Neuronal stem cell (in vitro differentiated cells): ENCODE results near the gene ZFYVE28.
A peak's percentile ranks its signal among the peaks of the same experiment; 100 is the strongest.

Experiments used
- DNase-seq: peaks from one replicate; pipeline ENCODE4 v3.0.0-alpha.2; 2013; ENCODE audit warnings: low spot score
- H2AFZ ChIP-seq: one replicate; pipeline ENCODE4 v1.6.1; 2013; ENCODE audit warnings: mild to moderate bottlenecking, low read length, inconsistent platforms
- H2AK5ac ChIP-seq: 2 replicates; pipeline ENCODE4 v1.6.1; 2013; ENCODE audit warnings: low read depth, mild to moderate bottlenecking, inconsistent platforms, low read length, moderate library complexity, mixed read lengths
- H2BK120ac ChIP-seq: 2 replicates; pipeline ENCODE4 v1.6.1; 2013; ENCODE audit warnings: low read depth, mild to moderate bottlenecking, inconsistent platforms, low read length, moderate library complexity, mixed read lengths
- H2BK12ac ChIP-seq: one replicate; pipeline ENCODE4 v1.6.1; 2013; ENCODE audit warnings: low read length, inconsistent platforms
- H2BK15ac ChIP-seq: 2 replicates; pipeline ENCODE4 v1.6.1; 2013; ENCODE audit warnings: mild to moderate bottlenecking, low read length, inconsistent platforms, mixed read lengths
- H2BK5ac ChIP-seq: one replicate; pipeline ENCODE4 v1.6.1; 2013; ENCODE audit warnings: inconsistent platforms, mild to moderate bottlenecking, low read length, moderate library complexity
- H3K14ac ChIP-seq: one replicate; pipeline ENCODE4 v1.6.1; 2013; ENCODE audit warnings: low read length, inconsistent platforms
- H3K18ac ChIP-seq: 2 replicates; pipeline ENCODE4 v1.6.1; 2013; ENCODE audit warnings: low read length, inconsistent platforms
- H3K23ac ChIP-seq: 2 replicates; pipeline ENCODE4 v1.6.1; 2013; ENCODE audit warnings: low read depth, mild to moderate bottlenecking, mixed read lengths, low read length, inconsistent platforms; ENCODE audit not compliant: poor library complexity
- H3K27ac ChIP-seq: replicated peaks from 3 replicates; pipeline ENCODE4 v1.5.1; 2013; ENCODE audit warnings: low read length, inconsistent platforms
- H3K27me3 ChIP-seq, 3 experiments: 2 replicates each; pipeline ENCODE4 v1.6.1; 2013; ENCODE audit warnings: low read length in 3 of 3, mild to moderate bottlenecking in 2 of 3, inconsistent platforms in 1 of 3, low read depth in 1 of 3, mixed read lengths in 1 of 3, moderate library complexity in 1 of 3; ENCODE audit not compliant: control insufficient read depth in 3 of 3, insufficient read depth in 3 of 3
- H3K36me3 ChIP-seq, 2 donors: replicated peaks in 1 of 2; 2 replicates each; pipeline ENCODE4 v1.6.1; 2013; ENCODE audit warnings: low read length in 2 of 2; ENCODE audit not compliant: control insufficient read depth in 2 of 2, insufficient read depth in 2 of 2
- H3K4ac ChIP-seq: 2 replicates; pipeline ENCODE4 v1.6.1; 2013; ENCODE audit warnings: inconsistent platforms, mild to moderate bottlenecking, low read length, moderate library complexity
- H3K4me1 ChIP-seq, 2 donors: 1 replicate in 1 of 2; 2 replicates in 1 of 2; pipeline ENCODE4 v1.6.1; 2013; ENCODE audit warnings: low read length in 2 of 2, low read depth in 1 of 2; ENCODE audit not compliant: control insufficient read depth in 2 of 2, insufficient read depth in 1 of 2
- H3K4me2 ChIP-seq: one replicate; pipeline ENCODE4 v1.6.1; 2013; ENCODE audit warnings: mild to moderate bottlenecking, low read length, inconsistent platforms; ENCODE audit not compliant: insufficient read depth, poor library complexity, severe bottlenecking
- H3K4me3 ChIP-seq, 2 donors: 2 replicates each; pipeline ENCODE4 v1.5.1; 2013; ENCODE audit warnings: low read length in 2 of 2, mild to moderate bottlenecking in 2 of 2, inconsistent platforms in 1 of 2, moderate library complexity in 1 of 2
- H3K79me1 ChIP-seq: one replicate; pipeline ENCODE4 v1.6.1; 2013; ENCODE audit warnings: low read depth, mild to moderate bottlenecking, inconsistent platforms, low read length, moderate library complexity
- H3K9ac ChIP-seq: one replicate; pipeline ENCODE4 v1.6.1; 2013; ENCODE audit warnings: mild to moderate bottlenecking, low read depth, low read length, inconsistent platforms; ENCODE audit not compliant: poor library complexity
- H3K9me3 ChIP-seq, 2 donors: replicated peaks in 1 of 2; 2 replicates each; pipeline versions ENCODE3 to v1.6.1; 2013; ENCODE audit warnings: low read length in 2 of 2, mild to moderate bottlenecking in 2 of 2, inconsistent platforms in 1 of 2, low read depth in 1 of 2, mixed read lengths in 1 of 2, moderate library complexity in 1 of 2; ENCODE audit not compliant: control insufficient read depth in 2 of 2, insufficient read depth in 1 of 2
- H4K8ac ChIP-seq: one replicate; pipeline ENCODE4 v1.6.1; 2013; ENCODE audit warnings: low read depth, mild to moderate bottlenecking, inconsistent platforms, low read length, moderate library complexity
- H4K91ac ChIP-seq: one replicate; pipeline ENCODE4 v1.6.1; 2013; ENCODE audit warnings: low read length, low read depth, mild to moderate bottlenecking, inconsistent platforms; ENCODE audit not compliant: poor library complexity
- WGBS, 2 donors: extraction: QIAGEN DNeasy Blood & Tissue Kit; methylation state at CpG; one replicate each; pipeline ENCODE4 v1.1.7; 2013; ENCODE audit warnings: missing lambda C conversion rate in 2 of 2, mixed read lengths in 1 of 2; ENCODE audit not compliant: insufficient read length in 2 of 2, insufficient replicate concordance in 1 of 2; ENCODE audit errors: extremely low coverage in 2 of 2; 5-methylcytosine and 5-hydroxymethylcytosine counted together

Gene ZFYVE28

DNA sequence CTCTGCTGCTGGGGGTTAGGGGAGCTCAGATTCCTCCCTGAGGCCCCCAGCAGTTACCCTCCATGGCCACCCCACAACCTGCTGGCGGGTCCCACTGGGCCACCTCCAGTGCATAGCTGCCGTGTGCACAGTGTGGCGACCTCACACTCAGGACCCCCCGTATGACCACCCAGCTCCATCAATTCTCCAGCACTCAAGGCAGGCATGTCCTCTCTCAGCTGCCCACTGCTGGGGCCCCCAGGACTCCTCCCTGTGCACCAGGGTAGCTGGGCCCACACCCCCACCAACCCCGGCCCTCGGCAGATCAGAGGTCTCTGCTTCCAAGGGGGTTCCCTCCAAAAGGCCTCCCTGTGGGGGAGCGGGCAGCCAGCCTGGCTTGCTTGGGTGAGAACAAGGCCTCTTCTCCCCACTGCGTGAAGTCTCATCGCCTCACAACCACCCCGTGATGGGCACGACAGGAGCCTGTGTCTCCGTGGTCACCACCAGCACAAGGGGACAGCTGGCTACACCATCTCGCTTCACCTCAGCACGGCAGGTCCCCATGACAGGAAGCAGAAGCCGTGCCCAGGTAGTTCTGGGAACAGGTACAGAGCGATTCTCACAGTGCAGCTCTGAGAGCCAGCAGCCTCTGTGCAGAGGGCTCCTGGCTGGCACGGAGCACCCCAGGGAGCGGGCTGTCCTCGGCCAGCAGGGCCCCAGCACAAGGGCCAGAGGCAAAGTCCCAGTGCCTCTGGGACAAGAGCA lies 171.9 kb downstream of the ZFYVE28 start:
- no peak overlapping the region for H3K9ac ChIP-seq
- peaks cover 2% of the 10 kb centered on the region for H3K79me1 ChIP-seq
- peak overlapping the region in 1 of 2 donors; percentile 41 for H3K4me3 ChIP-seq
- H3K4ac ChIP-seq: no peak overlapping the region
- H4K91ac ChIP-seq: no peak overlapping the region
- H3K14ac ChIP-seq: no peak overlapping the region
- peak overlapping the region; percentile 9 for H2BK15ac ChIP-seq
- no peak overlapping the region for H2BK12ac ChIP-seq
- H2BK120ac ChIP-seq: no peak overlapping the region
- no peak overlapping the region for H4K8ac ChIP-seq
- peaks cover 6 to 21% of the 10 kb centered on the region in 2 donors for H3K36me3 ChIP-seq
- peak overlapping the region; percentile 8 for H3K18ac ChIP-seq
- H2BK5ac ChIP-seq: peak overlapping the region; percentile 53
- no peak for DNase-seq
- H2AFZ ChIP-seq: no peak overlapping the region
- H3K27me3 ChIP-seq: no peaks in the 10 kb centered on the region
- peak overlapping the region; percentile 65 for H3K23ac ChIP-seq
- H2AK5ac ChIP-seq: no peak overlapping the region
- peaks cover 0 to 3% of the 10 kb centered on the region in 2 donors for H3K9me3 ChIP-seq
- no peak overlapping the region for H3K4me2 ChIP-seq
- peaks cover 0 to 4% of the 10 kb centered on the region in 2 donors for H3K4me1 ChIP-seq
- WGBS, 2 donors: no CpG with 5 or more reads among the region's 19 CpGs
- no peak overlapping the region for H3K27ac ChIP-seq

GRCh38 chr4:2245787-2246275 lies 172.6 kb downstream of the ZFYVE28 start:
- no peak overlapping the region for H2AFZ ChIP-seq
- H2BK120ac ChIP-seq: no peak overlapping the region
- WGBS, 2 donors: no CpG with 5 or more reads among the region's 7 CpGs
- no peak overlapping the region for H3K4me2 ChIP-seq
- no peak overlapping the region for H2BK15ac ChIP-seq
- H3K14ac ChIP-seq: no peak overlapping the region
- H3K4me1 ChIP-seq: peaks cover 0 to 6% of the 10 kb centered on the region in 2 donors
- no peak overlapping the region for H3K18ac ChIP-seq
- no peak overlapping the region for H2BK12ac ChIP-seq
- H2AK5ac ChIP-seq: no peak overlapping the region
- no peak overlapping the region for H3K4me3 ChIP-seq
- H3K27ac ChIP-seq: no peak overlapping the region
- no peak overlapping the region for H3K4ac ChIP-seq
- H3K79me1 ChIP-seq: peaks cover 4% of the 10 kb centered on the region
- H3K27me3 ChIP-seq: no peaks in the 10 kb centered on the region
- peak overlapping the region; percentile 37 for H3K23ac ChIP-seq
- no peak overlapping the region for H4K8ac ChIP-seq
- H2BK5ac ChIP-seq: no peak overlapping the region
- peaks cover 0 to 16% of the 10 kb centered on the region in 2 donors for H3K36me3 ChIP-seq
- H3K9me3 ChIP-seq: peaks cover 0 to 3% of the 10 kb centered on the region in 2 donors
- no peak for DNase-seq
- H4K91ac ChIP-seq: no peak overlapping the region
- H3K9ac ChIP-seq: peak overlapping the region; percentile 40

DNA sequence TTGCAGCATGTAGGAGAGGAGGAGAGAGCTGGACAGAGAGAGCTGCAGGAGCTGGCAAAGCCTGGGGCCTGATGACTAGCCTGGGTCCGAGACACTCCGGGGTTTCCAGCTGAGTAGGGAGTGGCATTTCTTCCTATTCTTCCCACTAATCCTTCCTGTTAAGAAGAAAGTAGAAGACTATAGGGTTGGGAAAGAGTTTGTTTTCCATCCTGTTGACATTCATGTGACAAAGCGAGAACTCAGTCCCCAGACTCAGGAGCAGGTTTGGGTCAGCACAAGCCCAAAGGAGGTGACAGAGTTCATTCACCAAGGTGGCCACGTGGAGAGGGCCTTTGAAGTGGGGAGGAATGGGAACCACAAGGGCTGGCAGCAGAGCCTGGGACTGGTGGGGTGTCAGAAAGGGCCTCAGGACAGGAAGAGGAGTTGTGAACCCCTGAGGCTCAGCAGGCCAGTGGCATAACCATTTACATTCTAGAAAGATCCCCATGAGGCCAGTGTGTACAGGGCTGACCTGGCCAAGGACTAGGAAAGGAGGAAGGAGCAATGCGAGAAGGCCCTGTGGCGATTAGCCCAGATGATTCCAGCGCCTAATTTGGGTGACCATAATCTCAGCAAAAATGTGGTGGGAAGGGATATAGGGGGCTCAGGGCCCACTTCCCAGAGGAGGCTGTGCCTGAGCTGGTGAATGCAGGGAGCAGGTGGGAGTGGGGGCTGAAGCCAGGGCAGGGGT lies 173.2 kb downstream of the ZFYVE28 start:
- Histone ChIP-seq H3K4me1 (peaks cover 0 to 11% of the 10 kb centered on the region in 2 donors), H3K23ac (peak overlapping the region; percentile 37), H3K36me3 (peaks cover under 1 to 11% of the 10 kb centered on the region in 2 donors), H2AFZ (no peak overlapping the region), H3K9me3 (peaks cover 0 to 3% of the 10 kb centered on the region in 2 donors), H2BK120ac (no peak overlapping the region), H3K9ac (peak overlapping the region; percentile 40), H4K91ac (no peak overlapping the region), H3K14ac (no peak overlapping the region), H3K4me3 (no peak overlapping the region), H3K18ac (peak overlapping the region; percentile 19), H3K4ac (no peak overlapping the region), H3K27ac (no peak overlapping the region), H2BK12ac (no peak overlapping the region), H2BK5ac (no peak overlapping the region), H4K8ac (no peak overlapping the region), H2AK5ac (no peak overlapping the region), H3K4me2 (no peak overlapping the region), H3K27me3 (no peaks in the 10 kb centered on the region), H3K79me1 (peaks cover 4% of the 10 kb centered on the region), H2BK15ac (no peak overlapping the region)
- WGBS, 2 donors: no CpG with 5 or more reads among the region's 7 CpGs
- no peak for DNase-seq
